COLO668 (cell line): Measurements from ENCODE around the gene RAB11FIP4.
A peak's percentile ranks its signal among the peaks of the same experiment; 100 is the strongest.
"Not testable (repeated sequence)": the region's sequence is repeated elsewhere in the genome, so short reads cannot be mapped to it uniquely, and the experiment has no call there.

Source experiments
- DNase-seq: peaks from one replicate; lab custom pipeline; 2025; ENCODE audit not compliant: unreplicated experiment; lab: John Stamatoyannopoulos, UW

RAB11FIP4 gene

GRCh38 chr17:31431852-31432658 is 40.6 kb downstream of the RAB11FIP4 start:
- no peak for DNase-seq

GRCh38 chr17:31433091-31433790 is 41.8 kb downstream of the RAB11FIP4 start:
- no peak for DNase-seq

GRCh38 chr17:31433811-31434726 is 42.6 kb downstream of the RAB11FIP4 start:
- no peak for DNase-seq

- DNase-seq: no peak
These were observed 43.2 kb downstream of the RAB11FIP4 start for GRCh38 chr17:31434727-31435050.

GRCh38 chr17:31435581-31435980 is 44.1 kb downstream of the RAB11FIP4 start:
- DNase-seq: no peak

- no peak for DNase-seq
These were observed 46.4 kb downstream of the RAB11FIP4 start for GRCh38 chr17:31437720-31438400.

- no peak for DNase-seq
These were observed 48.2 kb downstream of the RAB11FIP4 start for GRCh38 chr17:31439716-31440115.

- DNase-seq: no peak
These were observed 50.8 kb downstream of the RAB11FIP4 start for GRCh38 chr17:31442276-31442675.

- not testable (repeated sequence) for DNase-seq
These were observed 51.4 kb downstream of the RAB11FIP4 start for GRCh38 chr17:31442856-31443255.

- no peak for DNase-seq
These were observed 51.9 kb downstream of the RAB11FIP4 start for GRCh38 chr17:31443386-31443785.

- DNase-seq: no peak
These were observed 52.6 kb downstream of the RAB11FIP4 start for GRCh38 chr17:31444026-31444425.

- DNase-seq: no peak
These were observed 54.9 kb downstream of the RAB11FIP4 start for GRCh38 chr17:31446195-31446967.

- no peak for DNase-seq
These were observed 57.1 kb downstream of the RAB11FIP4 start for GRCh38 chr17:31448467-31449077.

GRCh38 chr17:31449111-31449510 is 57.6 kb downstream of the RAB11FIP4 start:
- DNase-seq: no peak

- no peak for DNase-seq
These were observed 58.3 kb downstream of the RAB11FIP4 start for GRCh38 chr17:31449746-31450145.

- DNase-seq: no peak
These were observed 60.6 kb downstream of the RAB11FIP4 start for GRCh38 chr17:31452101-31452500.

GRCh38 chr17:31452561-31453110 is 61.2 kb downstream of the RAB11FIP4 start:
- no peak for DNase-seq

GRCh38 chr17:31453896-31454295 is 62.4 kb downstream of the RAB11FIP4 start:
- peak; percentile 48 for DNase-seq

- DNase-seq: no peak
These were observed 65.3 kb downstream of the RAB11FIP4 start for GRCh38 chr17:31456814-31457213.
